HT-29 (cell line): ENCODE data around the gene AVPR2. TPM values are rescaled to one million over a fixed set of nuclear protein-coding genes. Genes with fewer than 3 reads are reported as not detected.

Experiments
- DNase-seq: peaks from one replicate; pipeline ENCODE4 v3.0.0-alpha.2; 2015; ENCODE audit warnings: low spot score
- total RNA-seq: library from RNA; depleted of rRNA; stranded (reverse); fragments of >200 nt; shearing (Covaris generic); gene quantifications from 2 replicates; pipeline ENCODE4 v1.2.3, GENCODE V29; 2014; rRNA removed

The AVPR2 gene
- total RNA-seq = not detected in 2 replicates

GRCh38 chrX:153903991-153904957 lies at the start of gene AVPR2:
Gene AVPR2 (plus strand): TSS chrX:153904673. CDS start chrX:153905146, 473 bp downstream.
- DNase-seq = no peak

DNA sequence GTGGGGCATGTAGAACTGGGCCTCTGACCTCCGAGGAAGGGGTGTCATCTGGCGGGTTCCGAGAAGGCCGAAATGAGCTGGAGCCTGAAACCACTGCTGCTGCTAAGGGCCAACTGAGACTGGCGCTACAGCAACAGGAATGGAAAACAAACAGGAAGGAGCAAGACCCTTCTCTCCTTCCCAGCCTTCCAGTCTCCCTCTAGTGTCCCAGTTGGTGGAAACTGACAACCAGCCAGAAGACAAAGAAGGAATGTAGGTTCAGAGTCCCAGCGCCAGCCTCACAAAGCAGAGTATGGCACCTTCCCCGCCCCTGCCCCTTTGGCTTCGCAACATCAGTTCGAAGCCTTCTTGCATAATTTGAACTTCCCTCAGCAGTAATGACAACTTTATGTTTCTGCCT lies 49.8 kb upstream of the AVPR2 start:
- no peak for DNase-seq

DNA sequence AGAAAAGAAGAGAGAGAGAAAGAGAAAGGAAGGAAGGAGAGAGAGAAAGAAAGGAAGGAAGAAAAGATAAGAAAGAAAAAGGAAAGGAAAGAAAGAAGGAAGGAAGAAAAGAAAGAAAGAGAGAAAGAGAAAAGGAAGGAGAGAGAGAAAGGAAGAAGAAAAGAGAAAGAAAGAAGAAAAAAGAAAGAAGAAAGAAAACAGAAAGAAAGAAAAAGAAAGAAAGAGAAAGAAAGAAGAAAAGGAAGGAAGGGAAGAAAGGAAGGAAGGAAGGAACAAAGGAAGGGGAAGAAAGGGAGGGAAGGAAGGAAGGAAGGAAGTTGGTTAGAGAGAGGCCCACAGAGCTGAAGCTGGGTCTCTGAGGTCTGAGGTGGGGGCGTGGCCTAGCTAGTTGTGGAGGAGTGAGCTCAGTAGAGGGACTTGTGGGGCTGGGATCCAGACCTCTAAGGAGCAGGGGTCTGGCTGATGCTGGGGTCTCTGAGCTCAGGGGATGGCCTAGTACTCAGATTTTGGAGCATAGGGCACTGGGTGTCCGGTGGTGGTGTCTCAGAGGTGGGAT lies 47.0 kb upstream of the AVPR2 start:
- DNase-seq = no peak

- no peak for DNase-seq
These were observed 43.3 kb upstream of the AVPR2 start for GRCh38 chrX:153861151-153861550.

DNA sequence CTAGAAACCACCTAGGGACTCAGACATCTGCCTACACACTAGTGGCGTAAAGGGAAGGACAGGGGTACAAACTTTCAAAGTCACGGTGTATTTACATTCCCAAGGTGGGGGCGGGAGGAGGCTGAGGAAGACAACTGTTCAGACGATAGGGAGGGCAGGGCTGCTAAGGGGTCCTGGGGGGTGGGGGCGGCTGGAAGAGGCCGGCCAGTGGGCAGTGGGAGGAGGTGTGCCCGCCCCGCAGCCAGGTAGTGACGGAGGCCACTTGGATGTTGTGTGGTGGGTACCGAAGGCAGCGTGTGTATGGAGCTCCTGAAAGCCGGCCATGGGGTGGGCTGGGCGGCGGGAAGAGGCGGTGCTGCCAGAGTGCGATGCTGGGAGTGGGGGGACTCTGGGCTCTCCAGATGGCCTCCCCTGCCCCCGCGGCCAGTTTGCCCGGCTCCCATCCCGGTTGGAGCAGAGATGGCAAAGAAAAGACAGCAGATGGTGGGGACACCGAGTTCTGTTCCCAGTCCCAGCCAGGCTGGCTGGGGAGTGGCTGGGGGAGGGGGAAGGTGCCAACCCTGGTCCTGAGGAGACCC lies 42.7 kb upstream of the AVPR2 start:
- DNase-seq = no peak

DNA sequence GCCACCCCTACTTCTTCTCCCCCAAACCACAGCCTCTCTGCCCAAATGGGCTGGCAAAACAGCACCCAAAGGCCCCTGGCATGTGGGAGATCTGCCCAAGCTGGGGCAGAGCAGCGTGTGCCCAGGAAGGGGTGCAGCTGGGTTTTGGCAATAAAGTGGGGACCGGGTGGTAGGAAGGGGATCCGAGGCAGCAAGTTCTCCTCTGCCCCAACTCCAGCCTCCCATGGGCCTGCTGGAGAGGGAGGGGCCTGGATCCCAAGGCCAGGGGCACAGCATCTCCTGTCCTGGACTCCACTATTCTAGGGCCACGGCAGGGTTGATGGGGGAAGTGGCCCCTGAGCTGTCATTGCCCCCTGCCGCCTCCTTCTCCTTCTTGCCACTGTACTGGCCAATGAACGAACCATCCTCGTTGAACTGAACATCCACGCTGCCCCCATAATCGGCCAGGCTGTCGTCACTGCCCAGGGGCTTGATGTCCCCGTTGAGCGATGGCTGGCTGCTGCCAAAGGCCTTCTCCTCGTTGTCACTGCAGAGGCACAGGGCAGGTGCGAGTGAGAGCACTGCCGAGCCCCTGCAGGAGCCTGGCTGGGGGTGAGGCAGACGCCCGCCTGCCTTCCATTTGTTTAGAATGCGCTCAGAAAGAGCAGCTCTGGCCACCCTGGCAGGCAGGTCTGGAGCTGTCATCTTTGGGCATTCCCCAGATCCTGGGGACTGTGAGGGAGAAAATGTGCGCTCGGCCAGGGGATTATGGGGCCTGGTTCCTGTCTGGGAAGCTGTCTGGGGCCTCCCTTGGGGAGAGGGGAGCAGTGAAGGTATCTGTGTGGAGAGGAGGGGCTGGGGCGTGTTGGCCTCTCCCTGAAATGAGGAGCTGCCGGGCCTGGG lies 41.9 kb upstream of the AVPR2 start:
- DNase-seq = no peak

DNA sequence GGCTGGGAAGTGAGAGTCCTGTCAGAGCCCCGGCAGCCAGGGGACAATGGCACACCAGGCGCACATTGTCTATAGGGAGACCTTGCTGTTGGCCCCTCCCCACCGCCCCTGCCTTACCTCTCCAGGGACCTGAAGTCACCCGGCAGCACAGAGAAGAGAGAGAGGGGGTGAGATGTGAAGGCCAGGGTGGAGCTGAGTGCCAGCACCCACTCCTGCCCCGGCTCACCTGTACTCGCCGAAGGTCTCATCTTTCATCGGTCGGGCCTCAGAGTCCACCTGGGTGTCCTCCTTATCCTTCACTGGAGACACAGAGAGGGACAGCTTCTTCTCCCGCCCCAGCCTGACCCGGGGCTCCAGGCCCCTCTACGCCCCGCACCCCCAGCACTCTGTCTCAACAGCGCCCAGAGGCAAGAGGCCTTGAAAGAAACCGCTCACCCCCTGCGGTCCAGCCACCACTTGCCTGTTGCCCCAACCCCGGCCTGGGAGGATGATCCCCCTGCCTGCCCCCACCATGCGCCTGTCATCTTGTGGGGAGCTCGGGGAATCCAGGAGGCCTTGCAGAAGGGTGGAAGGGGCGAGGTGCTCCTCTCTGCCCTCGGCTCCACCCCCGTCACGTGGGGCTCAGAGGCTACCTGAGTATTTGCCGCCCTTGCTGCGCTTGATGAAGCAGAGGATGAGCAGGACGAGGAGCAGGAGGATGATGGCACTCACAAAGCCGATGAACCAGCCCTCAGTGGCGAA lies 41.1 kb upstream of the AVPR2 start:
- DNase-seq = no peak

GRCh38 chrX:153864101-153864500 lies 40.4 kb upstream of the AVPR2 start:
- no peak for DNase-seq

DNA sequence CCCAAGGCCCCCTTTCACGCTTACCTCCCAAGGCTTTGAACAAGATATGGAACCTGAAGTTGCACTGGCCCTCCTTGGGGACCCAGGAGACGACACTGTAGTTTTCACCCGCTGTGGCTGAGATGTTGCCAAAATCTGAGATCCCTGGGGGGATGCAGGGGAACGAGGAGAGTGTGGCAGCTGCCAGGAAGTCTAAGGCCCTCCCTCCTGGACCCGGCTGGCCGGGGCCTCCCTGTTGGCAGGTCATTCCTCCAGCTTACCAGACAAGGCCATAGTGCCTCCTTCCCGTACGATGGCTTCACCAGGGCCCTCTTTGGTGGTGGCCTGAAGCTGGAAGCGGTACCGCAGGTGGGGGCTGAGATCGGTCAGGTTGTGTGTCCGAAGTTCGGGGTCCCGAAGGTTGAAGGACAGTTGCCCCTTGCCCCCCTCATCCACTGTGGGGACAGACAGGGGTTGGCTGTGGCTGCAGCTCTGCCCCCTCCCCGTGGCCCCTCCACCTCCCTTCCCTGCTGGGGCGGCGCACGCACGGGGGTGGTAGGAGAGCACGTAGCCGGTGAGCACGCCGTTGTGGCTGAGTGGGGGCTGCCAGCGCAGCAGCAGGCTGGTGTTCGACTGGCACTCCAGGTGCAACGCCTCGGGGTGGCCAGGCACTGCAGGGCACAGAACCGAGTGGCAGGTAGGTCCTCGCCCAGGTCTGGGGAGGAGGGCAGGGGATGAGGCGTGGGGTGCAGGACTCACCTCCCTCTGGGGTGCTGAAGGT lies 39.7 kb upstream of the AVPR2 start:
- no peak for DNase-seq

- no peak for DNase-seq
These were observed 39.2 kb upstream of the AVPR2 start for GRCh38 chrX:153865321-153865580.

DNA sequence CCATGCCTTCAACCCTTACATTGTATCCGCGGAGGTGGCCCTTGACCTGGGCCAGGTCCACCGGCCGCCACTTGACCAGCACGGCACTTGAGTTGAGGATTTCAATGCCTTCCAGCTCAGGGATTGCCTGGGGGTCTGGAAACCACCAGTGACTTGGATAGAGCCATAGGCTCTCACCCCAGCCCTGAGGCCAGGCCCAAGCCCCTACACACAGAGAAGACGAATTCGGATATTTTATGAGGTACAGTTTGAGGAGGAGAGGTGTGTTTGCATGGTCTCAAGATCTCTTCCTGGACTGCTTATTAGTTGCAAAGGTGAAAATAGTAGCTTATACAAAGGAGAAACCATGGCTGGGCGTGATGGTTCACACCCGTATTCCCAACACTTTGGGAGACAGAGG lies 38.8 kb upstream of the AVPR2 start:
- DNase-seq = no peak

DNA sequence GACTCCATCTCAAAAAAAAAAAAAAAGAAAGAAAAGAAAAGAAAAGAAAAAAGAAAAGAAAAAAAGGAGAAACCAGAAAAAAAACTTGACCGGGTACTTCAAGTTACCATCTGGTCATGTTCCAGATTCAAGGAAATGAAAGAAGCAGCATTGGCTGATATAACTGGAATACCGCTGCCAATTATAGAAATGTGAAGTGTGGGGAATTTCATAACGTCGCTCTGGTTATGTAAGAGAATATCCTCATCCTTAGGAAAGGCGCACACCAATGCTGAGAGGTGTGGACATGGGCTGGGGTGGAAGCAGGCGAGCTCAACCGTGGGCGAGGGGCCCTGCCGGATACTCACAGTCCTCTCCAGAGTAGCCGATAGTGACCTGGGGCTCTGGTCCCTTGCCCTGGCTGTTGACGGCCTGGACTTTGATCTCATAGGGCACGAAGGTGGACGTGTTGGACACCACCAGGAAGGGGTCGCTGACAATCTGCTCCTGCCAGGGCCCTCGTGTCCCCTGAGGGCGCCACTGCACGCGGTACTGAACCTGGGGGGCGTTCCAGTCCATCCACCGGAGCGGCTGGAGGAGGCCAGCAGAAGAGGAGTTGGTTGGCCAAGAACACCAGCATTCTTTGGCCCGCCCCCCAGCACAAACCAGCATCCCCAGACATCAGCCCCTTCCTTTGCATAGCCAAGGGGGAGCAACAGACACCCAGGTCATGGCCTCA lies 38.0 kb upstream of the AVPR2 start:
- no peak for DNase-seq

- DNase-seq = no peak
These were observed 37.3 kb upstream of the AVPR2 start for GRCh38 chrX:153867139-153867538.

DNA sequence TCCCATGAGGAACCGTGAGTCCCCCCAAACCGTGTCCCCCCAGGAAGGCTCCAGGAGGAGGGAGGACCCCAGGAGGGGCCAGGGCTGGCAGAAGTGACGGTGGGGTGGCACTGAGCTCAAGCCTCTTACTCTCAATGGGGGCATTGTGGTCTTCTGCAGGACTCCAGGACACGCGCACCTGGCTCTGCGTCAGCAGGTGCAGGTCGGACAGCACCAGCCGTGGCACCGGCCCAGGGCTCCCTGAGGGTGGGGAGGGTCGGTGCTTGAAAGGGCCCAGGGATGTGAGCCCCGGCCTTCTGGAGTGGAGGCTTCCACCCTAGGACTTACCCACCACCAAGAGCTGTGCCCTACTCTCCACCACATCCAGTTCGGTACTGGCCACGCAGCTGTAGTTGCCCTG lies 36.8 kb upstream of the AVPR2 start:
- no peak for DNase-seq

DNA sequence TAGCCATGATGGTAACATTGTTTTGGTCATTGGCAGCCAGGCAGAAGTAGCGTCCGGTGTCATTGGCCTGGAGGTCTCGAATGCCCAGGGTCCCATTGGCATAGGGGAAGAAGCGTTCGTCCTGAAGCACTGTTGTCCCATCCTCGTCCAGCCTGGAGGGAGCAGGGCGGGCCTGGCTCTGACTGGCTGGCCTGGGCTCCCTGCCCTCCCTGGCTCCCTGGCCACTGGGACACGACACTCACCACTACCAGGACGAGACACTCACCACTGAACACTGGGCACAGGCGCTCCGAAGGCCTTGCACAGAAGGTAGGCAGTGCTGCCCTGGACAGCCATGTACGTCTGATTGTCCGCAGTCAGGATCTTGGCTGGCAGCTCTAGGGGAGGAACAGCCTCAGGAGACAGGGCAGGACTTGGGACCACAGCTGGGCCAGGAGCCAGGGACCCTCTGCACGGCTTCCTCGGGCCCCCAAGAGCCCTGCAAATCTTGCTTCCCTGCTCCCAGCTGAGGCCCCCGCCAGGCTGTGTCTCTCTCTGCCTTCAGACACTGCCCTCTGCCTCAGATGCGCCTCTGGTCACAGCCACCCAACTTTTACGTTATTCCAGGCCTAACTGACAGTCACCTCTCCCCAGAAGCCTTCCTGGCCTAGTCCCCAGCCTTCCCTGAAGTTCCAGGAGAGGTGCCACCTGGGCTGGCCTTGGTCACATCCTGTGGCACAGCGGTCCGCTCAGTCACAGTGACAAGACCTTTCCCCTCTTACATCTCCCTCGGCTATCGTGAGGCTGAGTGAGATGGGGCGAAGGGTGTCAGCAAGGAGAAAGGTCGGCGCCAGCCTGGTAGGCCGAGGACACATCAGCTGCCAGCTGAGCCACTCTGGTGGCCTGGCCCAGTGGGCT lies 35.6 kb upstream of the AVPR2 start:
- no peak for DNase-seq

GRCh38 chrX:153869473-153870287 lies 34.8 kb upstream of the AVPR2 start:
- no peak for DNase-seq

- DNase-seq = no peak
These were observed 34.2 kb upstream of the AVPR2 start for GRCh38 chrX:153870288-153870690.

GRCh38 chrX:153870791-153871360 lies 33.6 kb upstream of the AVPR2 start:
- no peak for DNase-seq
